GM12874 (cell line): ENCODE data around the gene C1QBP.

Source experiments
- TF ChIP-seq, protein P1 (sequence below): IDR thresholded peaks from 2 replicates; pipeline ENCODE4 v1.5.1; 2011; ENCODE audit warnings: low read depth, mild to moderate bottlenecking, control low read depth, low read length, moderate library complexity; ENCODE audit not compliant: insufficient read depth

C1QBP gene

DNA sequence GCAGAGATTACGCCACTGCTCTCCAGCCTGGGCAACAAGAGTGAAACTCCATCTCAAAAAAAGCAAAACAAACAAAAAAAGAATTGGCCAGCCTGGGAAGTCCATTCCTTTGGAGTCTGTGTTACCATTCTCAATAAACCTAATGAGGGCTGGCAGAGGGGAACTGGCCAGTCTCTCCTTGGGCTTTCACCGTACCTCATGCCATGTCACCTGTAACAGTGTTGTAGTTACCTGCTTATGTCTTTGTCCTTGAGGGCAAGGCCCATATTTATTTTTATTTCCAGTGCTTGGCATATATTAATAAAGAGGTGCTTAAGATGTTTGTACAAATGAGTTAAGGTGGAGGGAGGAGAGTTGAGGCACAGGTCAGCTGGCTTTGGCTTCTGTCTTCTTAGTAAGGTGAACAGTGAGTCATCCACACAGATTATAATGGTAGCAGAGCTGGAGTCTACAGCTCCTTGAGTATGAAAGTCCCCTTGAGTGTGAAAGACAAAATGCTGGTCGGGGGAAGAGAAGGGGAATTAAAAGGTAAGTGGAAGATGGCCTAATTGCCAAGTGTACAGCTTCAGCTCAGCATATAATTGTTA is 8.4 kb downstream of the C1QBP start:
- TF ChIP-seq, protein P1, sequence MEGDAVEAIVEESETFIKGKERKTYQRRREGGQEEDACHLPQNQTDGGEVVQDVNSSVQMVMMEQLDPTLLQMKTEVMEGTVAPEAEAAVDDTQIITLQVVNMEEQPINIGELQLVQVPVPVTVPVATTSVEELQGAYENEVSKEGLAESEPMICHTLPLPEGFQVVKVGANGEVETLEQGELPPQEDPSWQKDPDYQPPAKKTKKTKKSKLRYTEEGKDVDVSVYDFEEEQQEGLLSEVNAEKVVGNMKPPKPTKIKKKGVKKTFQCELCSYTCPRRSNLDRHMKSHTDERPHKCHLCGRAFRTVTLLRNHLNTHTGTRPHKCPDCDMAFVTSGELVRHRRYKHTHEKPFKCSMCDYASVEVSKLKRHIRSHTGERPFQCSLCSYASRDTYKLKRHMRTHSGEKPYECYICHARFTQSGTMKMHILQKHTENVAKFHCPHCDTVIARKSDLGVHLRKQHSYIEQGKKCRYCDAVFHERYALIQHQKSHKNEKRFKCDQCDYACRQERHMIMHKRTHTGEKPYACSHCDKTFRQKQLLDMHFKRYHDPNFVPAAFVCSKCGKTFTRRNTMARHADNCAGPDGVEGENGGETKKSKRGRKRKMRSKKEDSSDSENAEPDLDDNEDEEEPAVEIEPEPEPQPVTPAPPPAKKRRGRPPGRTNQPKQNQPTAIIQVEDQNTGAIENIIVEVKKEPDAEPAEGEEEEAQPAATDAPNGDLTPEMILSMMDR, result no peak

DNA sequence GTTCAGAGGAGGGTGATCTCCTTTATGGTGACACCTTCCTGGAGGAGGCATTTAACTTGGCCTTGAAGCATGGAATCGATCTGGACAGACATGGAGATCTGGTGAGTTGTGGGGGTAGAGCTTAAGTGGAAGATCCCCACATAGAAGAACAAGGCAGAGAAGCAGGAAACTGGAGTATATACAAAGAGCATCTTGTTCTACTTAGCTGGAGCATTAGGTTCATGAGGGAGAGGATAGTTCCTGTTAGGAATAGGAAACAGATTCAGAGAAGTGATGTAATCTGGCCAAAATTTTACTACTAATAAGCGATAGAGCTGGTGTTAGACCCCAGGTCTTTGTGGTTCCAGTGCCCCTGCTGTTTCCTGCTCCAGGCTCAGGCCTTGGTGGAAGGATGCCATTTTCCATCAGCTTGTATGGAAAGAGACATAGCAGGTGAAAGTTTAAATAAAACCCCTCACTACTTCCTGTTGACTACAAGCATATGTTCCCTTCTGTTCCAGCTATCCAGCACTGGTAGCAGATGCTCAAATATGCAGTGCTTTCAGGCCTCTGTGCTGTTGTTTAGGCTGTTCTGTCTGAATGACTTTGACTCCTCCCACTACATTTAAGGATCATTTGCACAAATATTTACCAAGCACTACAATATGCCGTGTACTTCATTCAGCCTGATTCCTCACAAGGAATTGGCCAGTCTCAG is 9.6 kb downstream of the C1QBP start:
- TF ChIP-seq, protein P1, result no peak

DNA sequence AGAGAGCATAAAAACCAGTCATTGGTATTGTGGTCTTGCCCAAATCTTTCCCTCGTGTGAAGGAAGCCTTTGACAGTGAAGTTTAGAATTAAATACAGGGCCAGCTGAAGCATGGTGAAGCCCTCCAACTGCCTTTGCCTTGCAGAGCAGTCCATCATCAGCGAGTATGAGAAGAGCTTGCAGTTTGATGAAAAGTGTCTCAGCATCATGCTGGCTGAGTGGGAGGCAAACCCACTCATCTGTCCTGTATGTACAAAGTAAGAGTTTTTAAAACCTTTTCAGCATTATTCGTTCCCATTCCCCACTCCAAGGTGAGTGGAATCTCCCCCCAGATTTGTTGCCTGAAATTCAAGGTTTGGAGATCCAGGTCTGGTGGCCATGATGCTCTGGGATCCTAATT is 13.1 kb downstream of the C1QBP start:
- TF ChIP-seq, protein P1, result no peak

DNA sequence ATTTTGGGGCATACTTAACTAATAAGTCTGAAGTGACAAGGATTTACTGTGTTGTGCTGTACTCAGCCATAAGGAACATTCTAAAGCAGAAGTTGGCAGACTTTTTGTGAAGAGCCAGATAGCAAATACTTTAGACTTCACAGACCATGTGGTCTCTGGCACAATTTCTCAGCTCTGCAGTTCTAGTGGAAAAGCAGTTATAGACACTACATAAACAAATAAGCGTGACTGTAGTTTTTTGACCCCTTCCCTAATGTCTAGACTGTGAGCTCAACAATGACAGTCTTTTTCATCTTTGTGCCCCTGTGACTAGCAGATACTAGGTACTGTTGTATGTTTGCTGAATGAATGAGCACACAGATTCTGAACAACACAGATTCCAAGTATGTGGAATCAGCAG is 14.0 kb downstream of the C1QBP start:
- TF ChIP-seq, protein P1, result no peak

DNA sequence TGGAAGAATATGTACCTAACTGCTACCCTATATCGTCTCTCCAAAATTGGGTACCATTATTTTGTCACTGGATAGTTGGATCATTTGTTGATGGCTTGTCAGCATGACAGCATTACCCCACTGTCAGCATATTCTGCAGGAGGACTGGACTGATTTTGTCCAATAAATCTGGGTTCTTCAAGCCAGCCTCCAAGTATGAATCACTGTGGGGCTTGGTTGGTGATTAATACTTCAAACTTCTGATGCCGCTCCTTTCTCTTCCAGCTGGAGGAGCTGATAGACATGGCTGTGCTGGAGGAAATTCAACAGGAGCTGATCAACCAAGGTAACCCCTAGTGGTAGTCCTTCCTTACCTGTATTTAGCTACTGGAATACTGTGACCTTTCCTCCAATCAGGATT is 16.4 kb downstream of the C1QBP start:
- TF ChIP-seq, protein P1, result no peak

DNA sequence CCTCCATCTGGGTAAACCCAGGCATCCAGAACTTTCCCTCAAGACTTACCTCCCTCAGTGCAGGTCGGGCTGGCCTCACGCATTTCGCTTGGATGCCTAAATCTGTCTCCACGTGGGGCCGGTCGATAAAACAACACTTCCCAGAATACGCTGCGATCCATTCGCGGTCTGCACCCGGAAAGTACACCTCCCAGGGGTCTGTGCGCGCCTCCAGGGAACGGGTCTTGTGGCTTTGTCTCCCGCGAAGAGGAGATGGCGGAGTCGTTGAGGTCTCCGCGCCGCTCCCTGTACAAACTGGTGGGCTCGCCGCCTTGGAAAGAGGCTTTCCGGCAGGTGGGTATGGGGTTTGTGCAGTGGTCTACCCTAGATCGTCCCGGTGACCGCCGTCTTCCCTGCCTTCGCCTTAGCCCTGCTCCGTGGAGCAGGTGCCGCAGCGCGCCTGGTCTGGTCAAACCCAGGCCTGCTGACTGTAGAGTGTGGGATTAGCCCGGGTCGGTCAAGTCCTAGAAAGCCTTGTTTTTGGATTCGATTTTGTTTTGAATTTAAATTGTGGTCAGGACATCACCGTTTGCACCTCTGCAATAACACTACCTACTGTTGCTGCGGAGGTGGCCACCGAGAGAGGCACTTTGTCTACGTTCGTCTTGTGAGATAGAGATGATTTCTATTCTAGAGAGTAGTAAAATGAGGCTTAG is 18.8 kb downstream of the C1QBP start, which contains the start of gene RPAIN:
Gene RPAIN (plus strand): TSS at position 224 of the 695 bp plus-strand sequence. CDS start 29 bp downstream, at position 253.
- TF ChIP-seq, protein P1, result no peak

DNA sequence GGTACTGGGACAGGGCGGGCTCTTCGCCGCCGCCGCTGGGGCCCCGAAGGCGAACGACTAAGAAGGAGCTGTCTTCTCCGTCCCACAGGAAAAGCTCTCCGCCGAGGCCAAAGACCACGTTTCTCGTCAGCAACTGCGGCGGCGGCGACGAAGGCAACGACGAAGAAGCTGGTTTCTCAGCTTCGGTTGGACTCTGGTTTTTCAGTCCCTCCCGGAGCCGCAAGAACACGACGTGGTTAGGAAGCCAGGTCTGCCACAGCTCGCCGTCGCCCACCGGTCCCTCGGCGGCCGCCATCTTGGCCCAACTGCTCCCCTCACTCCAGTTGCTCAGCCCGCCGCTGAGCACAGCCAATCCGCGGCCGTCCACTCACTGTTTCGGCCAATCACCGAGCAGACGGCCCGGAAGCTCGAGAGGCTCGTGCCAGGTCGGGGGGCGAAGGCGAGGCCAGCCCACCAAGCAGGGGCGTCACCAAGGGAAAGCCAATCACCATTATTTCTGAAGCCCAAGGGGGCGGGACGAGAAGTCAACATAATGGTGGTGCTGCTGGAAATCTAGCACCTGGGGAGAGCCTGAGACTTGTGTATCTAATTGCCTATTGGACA is 19.5 kb downstream of the C1QBP start, which contains the start of gene NUP88:
Gene NUP88 (minus strand): TSS at position 307 of the 603 bp plus-strand sequence. CDS start 12 bp downstream, at position 295.
- TF ChIP-seq, protein P1, result no peak
